COLO668 (cell line): ENCODE data around the gene PRR22.
"Not testable (repeated sequence)": the region's sequence is repeated elsewhere in the genome, so short reads cannot be mapped to it uniquely, and the experiment has no call there.

ENCODE experiments used
- DNase-seq: peaks from one replicate; lab custom pipeline; 2025; ENCODE audit not compliant: unreplicated experiment; lab: John Stamatoyannopoulos, UW

PRR22 gene

DNA sequence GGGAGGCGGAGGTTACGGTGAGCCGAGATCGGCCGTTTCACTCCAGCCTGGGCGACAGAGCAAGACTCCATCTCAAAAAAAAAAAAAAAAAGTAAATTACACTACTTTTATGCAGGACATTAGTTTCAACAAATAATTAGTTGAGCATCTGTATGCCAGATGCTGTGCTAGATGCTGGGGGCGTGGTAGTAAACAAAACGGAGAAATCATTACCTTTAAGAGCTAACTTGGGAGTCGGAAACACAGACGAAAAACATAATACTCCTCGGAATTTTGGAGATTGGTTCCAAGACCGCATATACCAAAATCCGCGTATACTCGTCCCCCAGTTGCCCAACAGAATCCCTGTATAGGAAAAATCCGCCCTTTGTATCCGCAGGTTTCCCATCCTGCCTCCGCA is 7.7 kb upstream of the PRR22 start:
- no peak for DNase-seq

GRCh38 chr19:5790559-5791520 is 6.3 kb upstream of the PRR22 start, which contains the start of gene DUS3L:
TSS of gene DUS3L (minus strand) at chr19:5791163. CDS start at chr19:5791141, 22 bp downstream.
- peak; percentile 98 for DNase-seq

DNA sequence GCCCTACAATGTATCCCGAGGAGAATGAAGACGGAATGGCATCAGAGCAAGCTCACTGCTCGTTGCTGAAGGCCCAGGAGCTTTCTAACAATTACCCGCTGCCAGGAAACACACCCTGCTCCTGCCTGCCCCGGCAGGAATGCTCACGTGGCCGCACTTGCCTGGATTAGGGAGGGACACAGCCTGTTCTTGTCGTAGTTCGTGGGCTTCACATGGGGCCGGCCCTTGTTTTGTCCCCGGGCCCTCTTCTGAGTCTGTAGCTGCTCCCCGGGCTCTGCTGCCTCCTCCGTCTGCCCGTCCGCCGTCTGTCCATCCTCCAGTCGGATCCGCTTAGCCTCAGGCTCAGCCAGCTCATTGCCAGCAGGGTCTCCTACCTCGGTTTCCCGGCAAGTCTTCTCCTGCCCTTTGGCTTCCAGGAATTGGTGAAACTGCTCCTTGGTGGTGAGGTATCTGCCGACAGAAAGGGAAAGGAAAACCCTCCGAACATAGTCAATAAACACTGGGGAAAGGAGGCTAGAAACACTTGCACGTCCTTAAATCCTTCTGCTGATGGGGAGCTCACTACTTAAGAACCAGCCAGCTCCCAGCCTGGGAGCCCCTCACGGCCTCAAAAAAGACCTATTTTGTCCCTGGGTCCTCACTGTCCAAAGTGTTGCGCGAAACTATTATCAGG is 5.5 kb upstream of the PRR22 start:
- DNase-seq, result no peak

- DNase-seq, result no peak
Measured at GRCh38 chr19:5789351-5789761, 4.8 kb upstream of the PRR22 start.

- no peak for DNase-seq
Measured at GRCh38 chr19:5788422-5788821, 3.9 kb upstream of the PRR22 start.

- DNase-seq, result no peak
Measured at GRCh38 chr19:5787409-5788182, 3.0 kb upstream of the PRR22 start.

GRCh38 chr19:5786593-5787408 is 2.3 kb upstream of the PRR22 start:
- DNase-seq, result no peak

GRCh38 chr19:5785423-5785822 is 877 bp upstream of the PRR22 start:
- DNase-seq, result no peak

DNA sequence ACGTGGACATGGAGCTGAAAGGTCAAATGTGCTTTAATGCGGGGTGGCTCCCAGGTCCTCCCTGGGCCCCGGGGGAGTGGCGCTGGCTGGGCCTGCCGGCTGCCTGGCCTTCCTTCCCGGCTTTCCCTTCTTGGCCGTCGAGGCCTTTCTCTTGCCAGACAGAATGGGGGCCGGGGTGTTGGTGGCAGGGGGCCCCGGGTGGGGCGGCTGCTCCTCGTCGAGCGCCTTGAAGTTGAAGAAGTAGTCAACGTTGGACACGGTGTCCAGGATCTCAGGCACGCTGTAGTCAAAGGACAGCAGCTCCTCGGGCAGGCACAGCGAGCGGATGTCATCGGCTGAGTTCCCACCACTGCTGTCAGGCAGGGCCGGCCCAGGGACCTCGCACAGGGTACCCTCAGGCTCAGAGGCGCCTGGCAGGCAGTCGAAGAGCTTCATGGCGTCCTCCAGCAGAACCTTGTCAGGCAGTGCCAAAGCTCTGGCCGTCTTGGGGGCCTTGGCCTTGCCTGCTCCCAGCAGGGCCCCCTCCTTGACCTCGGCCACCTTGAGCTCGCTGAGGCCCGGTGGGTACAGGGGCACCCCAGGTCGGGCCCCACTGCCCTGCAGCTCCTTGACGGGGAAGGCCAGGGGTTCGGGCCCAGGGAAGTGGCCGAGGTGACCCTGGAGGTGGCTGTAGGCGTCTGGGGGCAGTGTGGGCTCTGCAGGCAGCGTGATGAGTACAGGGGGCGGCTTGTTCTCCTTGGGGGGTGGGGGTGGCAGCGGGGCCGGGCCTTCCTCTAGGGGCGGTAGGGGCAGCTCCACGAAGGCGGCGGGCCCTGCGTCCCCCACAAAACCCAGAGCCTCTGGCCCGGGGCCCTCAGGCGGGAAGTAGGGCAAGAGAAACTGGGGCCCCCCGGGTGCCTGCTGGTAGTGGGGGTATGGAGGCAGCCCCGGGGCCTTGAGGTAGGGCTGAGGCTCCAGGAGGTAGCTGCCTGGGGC is 1.3 kb downstream of the PRR22 start:
- DNase-seq, result no peak

DNA sequence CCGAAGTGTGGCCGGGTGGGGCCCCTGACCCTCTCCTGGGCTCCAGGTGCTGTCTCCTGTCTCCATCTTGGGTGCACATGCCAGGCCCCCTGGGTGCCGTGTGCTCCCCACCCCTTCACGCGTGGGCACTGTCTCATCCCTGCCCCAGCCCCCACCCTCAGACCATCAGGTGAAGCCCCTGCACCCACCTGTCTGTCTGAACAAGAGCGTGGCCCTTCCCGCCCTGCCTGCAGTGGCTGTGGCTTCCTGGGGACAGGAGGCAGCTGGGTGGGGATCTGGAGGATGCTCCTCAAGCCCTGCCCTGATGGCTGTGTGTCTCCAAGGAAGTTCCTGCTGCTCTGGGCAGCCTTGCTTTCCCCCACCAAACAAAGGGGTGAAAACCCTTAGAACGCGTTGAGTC is 2.2 kb downstream of the PRR22 start:
- DNase-seq, result no peak

DNA sequence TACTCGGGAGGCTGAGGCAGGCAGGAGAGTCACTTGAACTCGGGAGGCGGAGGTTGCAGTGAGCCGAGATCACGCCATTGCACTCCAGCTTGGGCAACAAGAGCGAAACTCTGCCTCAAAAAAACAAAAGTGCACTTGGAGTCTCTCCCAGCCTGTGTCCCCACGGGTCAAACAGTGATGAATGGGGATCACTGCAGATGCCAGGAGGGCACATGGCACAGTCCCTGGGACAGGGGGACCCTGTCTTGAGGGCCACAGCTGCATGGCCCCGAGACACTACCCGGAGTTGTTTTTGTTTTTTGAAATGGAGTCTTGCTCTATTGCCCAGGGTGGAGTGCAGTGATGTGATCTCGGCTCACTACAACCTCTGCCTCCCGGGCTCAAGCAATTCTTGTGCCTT is 3.6 kb downstream of the PRR22 start:
- not testable (repeated sequence) for DNase-seq

DNA sequence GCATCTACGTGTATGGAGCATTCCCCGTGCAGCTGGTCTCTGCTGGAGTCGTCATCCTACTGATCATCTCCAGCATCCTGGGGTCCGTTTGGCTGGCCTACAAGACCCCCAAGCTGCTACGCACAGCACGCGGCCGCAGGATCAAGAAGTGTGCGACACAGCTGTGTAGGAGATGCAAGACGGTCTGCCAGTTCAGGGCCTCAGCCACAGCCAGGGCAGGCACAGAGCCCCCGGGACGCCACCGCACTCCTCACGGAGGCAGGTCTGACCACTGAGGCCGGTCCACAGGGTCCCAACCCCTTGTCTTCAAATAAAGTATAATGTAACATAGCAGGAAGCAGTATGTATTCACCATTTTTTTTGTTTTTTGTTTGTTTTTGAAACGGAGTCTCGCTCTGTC is 6.1 kb downstream of the PRR22 start:
- DNase-seq, result no peak

GRCh38 chr19:5775668-5776309 is 8.8 kb downstream of the PRR22 start:
- no peak for DNase-seq

DNA sequence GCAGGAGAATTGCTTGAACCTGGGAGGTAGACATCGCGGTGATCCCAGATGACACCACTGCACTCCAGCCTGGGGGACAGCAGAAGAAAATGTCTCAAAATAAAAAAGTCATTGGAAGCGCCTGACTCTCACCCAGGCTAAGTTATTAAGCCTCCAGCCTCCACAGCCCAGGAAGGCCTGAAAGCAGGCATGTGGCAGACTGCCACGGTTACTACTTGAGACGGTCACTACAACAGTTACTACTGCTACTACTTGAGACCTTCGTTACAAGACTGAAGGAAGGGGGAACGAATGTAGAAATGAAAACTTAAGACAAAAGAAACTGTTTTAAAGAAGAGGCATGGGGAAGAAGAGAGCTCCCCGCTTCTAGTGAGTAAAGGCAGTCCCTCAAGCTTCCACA is 9.6 kb downstream of the PRR22 start:
- DNase-seq, result no peak

DNA sequence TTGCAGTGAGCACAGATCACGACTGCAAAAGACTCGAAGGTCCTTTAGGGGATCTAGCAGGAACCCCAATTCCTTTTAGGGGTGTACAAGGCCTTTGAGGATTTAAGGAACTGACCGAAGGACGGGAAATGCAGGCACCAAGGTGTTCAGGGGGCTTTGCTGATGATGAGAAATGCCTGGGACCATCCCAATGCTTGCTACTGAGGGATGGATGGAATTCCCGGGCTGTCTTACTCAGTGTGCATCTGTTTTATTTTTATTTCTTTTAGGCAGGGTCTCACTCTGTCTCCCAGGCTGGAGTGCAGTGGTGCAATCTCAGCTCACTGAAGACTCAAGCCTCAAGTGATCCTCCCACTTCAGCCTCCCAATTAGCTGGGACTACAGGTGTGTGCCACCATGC is 11.3 kb downstream of the PRR22 start:
- no peak for DNase-seq

GRCh38 chr19:5772416-5772815 is 12.1 kb downstream of the PRR22 start:
- no peak for DNase-seq

DNA sequence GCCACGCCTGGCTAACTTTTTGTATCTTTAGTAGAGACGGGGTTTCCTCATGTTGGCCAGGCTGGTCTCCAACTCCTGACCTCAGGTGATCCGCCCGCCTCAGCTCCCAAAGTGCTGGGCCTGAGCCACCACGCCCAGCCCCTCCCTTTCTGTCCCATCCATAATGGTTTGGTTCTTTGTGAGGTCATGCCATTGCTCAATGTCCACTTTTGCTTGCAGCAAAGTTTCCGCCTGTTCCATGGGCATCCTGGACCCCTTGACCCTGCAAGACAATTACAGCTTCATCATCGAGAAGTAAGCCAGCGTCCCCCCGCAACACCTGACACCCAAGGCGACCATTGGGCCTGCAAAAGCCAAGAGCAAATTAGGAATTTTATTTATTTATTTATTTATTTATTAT is 16.6 kb downstream of the PRR22 start:
- no peak for DNase-seq

GRCh38 chr19:5765220-5765619 is 19.3 kb downstream of the PRR22 start:
- no peak for DNase-seq
